WTC11 (cell line): ENCODE measurements around the gene NUDT6. TPM values are rescaled to one million over a fixed set of nuclear protein-coding genes. Genes with fewer than 3 reads are reported as not detected.

ENCODE experiments used
- ATAC-seq: fragments of 200-7000 bp; cut with Tn5 transposase; 2 replicates; pipeline ENCODE4 v1.10.0; 2021; ENCODE audit warnings: mild to moderate bottlenecking, moderate library complexity
- CTCF ChIA-PET: fragments of 300-600 bp; sonication (Branson Sonifier 250); formaldehyde crosslinking; loops from one replicate; lab custom pipeline; 2021; ENCODE audit warnings: antibody characterized with exemption; lab: Charles Lee
- POLR2A ChIA-PET: fragments of 350-600 bp; sonication (Branson Sonifier 250); formaldehyde crosslinking; loops from one replicate; lab custom pipeline; 2021; ENCODE audit warnings: antibody characterized with exemption; lab: Charles Lee
- DNase-seq: peaks from one replicate; pipeline ENCODE4 v3.0.0; 2021; ENCODE audit warnings: low spot score
- H3K27ac Mint-ChIP-seq: 2 replicates; pipeline ENCODE4 v1.8.0; 2021; ENCODE audit warnings: mixed read lengths
- H3K27me3 Mint-ChIP-seq: 2 replicates; pipeline ENCODE4 v1.8.0; 2021; ENCODE audit warnings: low read depth, mild to moderate bottlenecking, moderate library complexity, mixed read lengths
- H3K36me3 Mint-ChIP-seq: 2 replicates; pipeline ENCODE4 v1.8.0; 2021; ENCODE audit warnings: mixed read lengths
- H3K4me1 Mint-ChIP-seq: 2 replicates; pipeline ENCODE4 v1.8.0; 2022; ENCODE audit warnings: mixed read lengths
- H3K4me3 Mint-ChIP-seq: 2 replicates; pipeline ENCODE4 v1.8.0; 2021; ENCODE audit warnings: mild to moderate bottlenecking, moderate library complexity, mixed read lengths
- H3K9me3 Mint-ChIP-seq: 2 replicates; pipeline ENCODE4 v1.8.0; 2021; ENCODE audit warnings: mixed read lengths
- AFF4 ChIP-seq: sonication (generic); formaldehyde crosslinking; IDR thresholded peaks from 2 replicates; pipeline ENCODE4 v1.8.1; 2023; ENCODE audit warnings: mild to moderate bottlenecking, missing genetic modification reagents, borderline replicate concordance
- CBFB ChIP-seq: sonication (generic); formaldehyde crosslinking; IDR thresholded peaks from 2 replicates; pipeline ENCODE4 v1.8.1; 2022; ENCODE audit warnings: mild to moderate bottlenecking, low read depth, missing genetic modification reagents
- CREB1 ChIP-seq: sonication (generic); formaldehyde crosslinking; IDR thresholded peaks from 2 replicates; pipeline ENCODE4 v1.8.0; 2023; ENCODE audit warnings: mild to moderate bottlenecking, missing genetic modification reagents
- E2F5 ChIP-seq: sonication (generic); formaldehyde crosslinking; IDR thresholded peaks from 2 replicates; pipeline ENCODE4 v1.8.1; 2022; ENCODE audit warnings: mild to moderate bottlenecking, moderate library complexity, missing genetic modification reagents
- ESRRA ChIP-seq: sonication (generic); formaldehyde crosslinking; IDR thresholded peaks from 2 replicates; pipeline ENCODE4 v1.8.1; 2022; ENCODE audit warnings: mild to moderate bottlenecking, missing genetic modification reagents, borderline replicate concordance
- FOXK1 ChIP-seq: sonication (generic); formaldehyde crosslinking; IDR thresholded peaks from 2 replicates; pipeline ENCODE4 v1.8.0; 2022; ENCODE audit warnings: mild to moderate bottlenecking, moderate library complexity, missing genetic modification reagents
- GTF2I ChIP-seq: fragments of 250-450 bp; sonication (Bioruptor Pico); conservative IDR thresholded peaks from 2 replicates; pipeline ENCODE4 v1.4.0; 2021; ENCODE audit warnings: mild to moderate bottlenecking
- JUN ChIP-seq: sonication (generic); formaldehyde crosslinking; IDR thresholded peaks from 2 replicates; pipeline ENCODE4 v1.8.0; 2023; ENCODE audit warnings: mild to moderate bottlenecking, missing genetic modification reagents
- MXD4 ChIP-seq: fragments of 250-450 bp; sonication (Bioruptor Pico); IDR thresholded peaks from 2 replicates; pipeline ENCODE4 v1.8.0; 2021; ENCODE audit warnings: mild to moderate bottlenecking, moderate library complexity, borderline replicate concordance
- MYBL2 ChIP-seq: sonication (generic); formaldehyde crosslinking; IDR thresholded peaks from 2 replicates; pipeline ENCODE4 v1.8.1; 2023; ENCODE audit warnings: mild to moderate bottlenecking, moderate library complexity, missing genetic modification reagents
- NFE2L1 ChIP-seq: sonication (generic); formaldehyde crosslinking; IDR thresholded peaks from 2 replicates; pipeline ENCODE4 v1.8.1; 2023; ENCODE audit warnings: missing genetic modification reagents
- NR3C1 ChIP-seq: sonication (generic); formaldehyde crosslinking; conservative IDR thresholded peaks from 2 replicates; pipeline ENCODE4 v1.8.1; 2023; ENCODE audit warnings: low read depth, mild to moderate bottlenecking, missing genetic modification reagents
- PRDM15 ChIP-seq: sonication (generic); formaldehyde crosslinking; IDR thresholded peaks from 2 replicates; pipeline ENCODE4 v1.8.0; 2022; ENCODE audit warnings: missing genetic modification reagents
- PRRX2 ChIP-seq: fragments of 250-450 bp; sonication (Bioruptor Pico); IDR thresholded peaks from 2 replicates; pipeline ENCODE4 v1.8.0; 2021; ENCODE audit warnings: mild to moderate bottlenecking
- SMAD4 ChIP-seq: sonication (generic); formaldehyde crosslinking; IDR thresholded peaks from 2 replicates; pipeline ENCODE4 v1.8.0; 2022; ENCODE audit warnings: mild to moderate bottlenecking, missing genetic modification reagents
- TCF7 ChIP-seq: sonication (generic); formaldehyde crosslinking; IDR thresholded peaks from 2 replicates; pipeline ENCODE4 v1.8.0; 2022; ENCODE audit warnings: mild to moderate bottlenecking, low read depth, missing genetic modification reagents, moderate library complexity
- TEAD1 ChIP-seq: sonication (generic); formaldehyde crosslinking; IDR thresholded peaks from 2 replicates; pipeline ENCODE4 v1.8.0; 2022; ENCODE audit warnings: mild to moderate bottlenecking, missing genetic modification reagents
- ZNF121 ChIP-seq: sonication (generic); formaldehyde crosslinking; IDR thresholded peaks from 2 replicates; pipeline ENCODE4 v1.8.0; 2023; ENCODE audit warnings: missing genetic modification reagents
- ZNF138 ChIP-seq: sonication (generic); formaldehyde crosslinking; conservative IDR thresholded peaks from 2 replicates; pipeline ENCODE4 v1.8.1; 2022; ENCODE audit warnings: mild to moderate bottlenecking, moderate library complexity, missing genetic modification reagents
- ZNF219 ChIP-seq: sonication (generic); formaldehyde crosslinking; IDR thresholded peaks from 2 replicates; pipeline ENCODE4 v1.8.0; 2023; ENCODE audit warnings: missing genetic modification reagents, mild to moderate bottlenecking, borderline replicate concordance
- total RNA-seq: library from RNA; stranded (reverse); gene quantifications from 3 replicates; pipeline ENCODE4 v1.2.3, GENCODE V29; 2021
- TF ChIP-seq, protein P1 (sequence below): sonication (generic); formaldehyde crosslinking; IDR thresholded peaks from 2 replicates; pipeline ENCODE4 v1.8.1; 2023; ENCODE audit warnings: mild to moderate bottlenecking, missing genetic modification reagents

NUDT6 gene
- total RNA-seq, 1 experiment from 2014 or later = 8.4 TPM

- H3K27ac Mint-ChIP-seq = peak overlapping the region; percentile 96
- peaks cover 22% of the 10 kb centered on the region for H3K9me3 Mint-ChIP-seq
- H3K27me3 Mint-ChIP-seq = no peaks in the 10 kb centered on the region
- no peak overlapping the region for H3K4me3 Mint-ChIP-seq
- H3K4me1 Mint-ChIP-seq = peaks cover 90% of the 10 kb centered on the region
- POLR2A ChIA-PET = interaction anchor here (0.6 to 1.2 kb wide), 2 partner anchors 10 to 45 kb away, joined by 3 to 4 read pairs; no protein-coding TSS in a partner anchor
- ATAC-seq = no peak
- TF ChIP-seq, protein P1, sequence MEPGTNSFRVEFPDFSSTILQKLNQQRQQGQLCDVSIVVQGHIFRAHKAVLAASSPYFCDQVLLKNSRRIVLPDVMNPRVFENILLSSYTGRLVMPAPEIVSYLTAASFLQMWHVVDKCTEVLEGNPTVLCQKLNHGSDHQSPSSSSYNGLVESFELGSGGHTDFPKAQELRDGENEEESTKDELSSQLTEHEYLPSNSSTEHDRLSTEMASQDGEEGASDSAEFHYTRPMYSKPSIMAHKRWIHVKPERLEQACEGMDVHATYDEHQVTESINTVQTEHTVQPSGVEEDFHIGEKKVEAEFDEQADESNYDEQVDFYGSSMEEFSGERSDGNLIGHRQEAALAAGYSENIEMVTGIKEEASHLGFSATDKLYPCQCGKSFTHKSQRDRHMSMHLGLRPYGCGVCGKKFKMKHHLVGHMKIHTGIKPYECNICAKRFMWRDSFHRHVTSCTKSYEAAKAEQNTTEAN (CRISPR knock-in tag) = no peak
- TF ChIP-seq FOXK1 (CRISPR knock-in tag) (no peak), AFF4 (no peak), ZNF219 (CRISPR knock-in tag) (no peak), NR3C1 (no peak), CREB1 (CRISPR knock-in tag) (no peak), ZNF121 (no peak), TEAD1 (CRISPR knock-in tag) (no peak), ZNF138 (CRISPR knock-in tag) (no peak), MXD4 (CRISPR knock-in tag) (no peak)
- DNase-seq = no peak
- CTCF ChIA-PET = interaction anchor here (0.6 to 2.1 kb wide), 4 partner anchors 10 to 90 kb away, joined by 3 to 5 read pairs (median 5); no protein-coding TSS in a partner anchor
- peaks cover 44% of the 10 kb centered on the region for H3K36me3 Mint-ChIP-seq
These were observed 76.6 kb downstream of the NUDT6 start for GRCh38 chr4:122845760-122846159.

DNA sequence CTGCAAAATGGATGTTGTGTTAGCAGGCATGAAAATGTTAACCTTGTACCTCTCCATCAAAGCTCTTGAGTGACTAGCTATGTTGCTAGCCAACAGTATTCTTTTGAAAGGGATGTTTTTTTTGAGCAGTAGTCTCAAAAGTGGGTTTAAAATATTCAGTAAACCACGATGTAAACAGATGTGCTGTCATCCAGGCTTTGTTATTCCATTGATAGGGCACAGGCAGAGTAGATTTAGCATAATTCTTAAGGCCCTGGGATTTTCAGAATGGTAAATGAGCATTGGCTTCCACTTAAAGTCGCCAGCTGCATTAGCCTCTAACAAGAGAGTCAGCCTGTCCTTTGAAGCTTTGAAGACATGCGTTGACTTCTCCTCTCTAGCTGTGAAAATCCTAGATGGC is 77.3 kb downstream of the NUDT6 start:
- DNase-seq (no peak), ATAC-seq (no peak)
- POLR2A ChIA-PET = interaction anchor here (0.6 to 1.2 kb wide), 2 partner anchors 10 to 46 kb away, joined by 3 to 4 read pairs; no protein-coding TSS in a partner anchor
- peaks cover 51% of the 10 kb centered on the region for H3K36me3 Mint-ChIP-seq
- H3K4me1 Mint-ChIP-seq = peaks cover 88% of the 10 kb centered on the region
- H3K4me3 Mint-ChIP-seq = no peak overlapping the region
- H3K27me3 Mint-ChIP-seq = no peaks in the 10 kb centered on the region
- H3K9me3 Mint-ChIP-seq = peaks cover 22% of the 10 kb centered on the region
- CTCF ChIA-PET = interaction anchor here (0.6 to 2.1 kb wide), 4 partner anchors 10 to 114 kb away, joined by 3 to 5 read pairs (median 4); no protein-coding TSS in a partner anchor
- H3K27ac Mint-ChIP-seq = peak overlapping the region; percentile 96; the same call in 1 of the 2 replicates
- TF ChIP-seq MYBL2 (no peak), PRDM15 (CRISPR knock-in tag) (no peak), TCF7 (CRISPR knock-in tag) (no peak), NR3C1 (no peak), GTF2I (CRISPR knock-in tag) (no peak), PRRX2 (CRISPR knock-in tag) (no peak), E2F5 (CRISPR knock-in tag) (no peak), JUN (CRISPR knock-in tag) (no peak), ESRRA (CRISPR knock-in tag) (no peak), AFF4 (no peak), SMAD4 (no peak), CBFB (no peak), NFE2L1 (CRISPR knock-in tag) (no peak)
